Loucy (cell line): ENCODE measurements around the gene C6orf47.

Experiments
- H2AFZ ChIP-seq: fragments of 200-600 bp; sonication (generic); 2 replicates; pipeline ENCODE4 v1.6.0; 2016; ENCODE audit warnings: antibody characterized with exemption, mild to moderate bottlenecking, low read length, moderate library complexity
- H3F3A ChIP-seq: fragments of 200-600 bp; 2 replicates; pipeline ENCODE4 v1.6.0; 2016; ENCODE audit warnings: antibody characterized with exemption, low read depth, mild to moderate bottlenecking
- H3K27me3 ChIP-seq: fragments of 200-600 bp; sonication (generic); 2 replicates; pipeline ENCODE4 v1.6.1; 2014; ENCODE audit warnings: low read length, mild to moderate bottlenecking; ENCODE audit not compliant: insufficient read depth, poor library complexity, severe bottlenecking
- H3K36me3 ChIP-seq: fragments of 200-600 bp; sonication (generic); 2 replicates; pipeline ENCODE4 v1.6.1; 2016; ENCODE audit warnings: low read length; ENCODE audit not compliant: insufficient read depth
- H3K4me1 ChIP-seq: fragments of 200-600 bp; sonication (generic); 2 replicates; pipeline ENCODE4 v1.5.1; 2014; ENCODE audit warnings: low read length, mild to moderate bottlenecking; ENCODE audit not compliant: insufficient read depth, poor library complexity, severe bottlenecking
- H3K4me2 ChIP-seq: fragments of 200-600 bp; sonication (generic); 2 replicates; pipeline ENCODE4 v1.6.0; 2014; ENCODE audit warnings: antibody characterized with exemption, low read length, low read depth, mild to moderate bottlenecking; ENCODE audit not compliant: poor library complexity, severe bottlenecking
- H3K4me3 ChIP-seq: fragments of 200-600 bp; sonication (generic); 2 replicates; pipeline ENCODE4 v1.5.1; 2014; ENCODE audit warnings: low read length, mild to moderate bottlenecking, mixed read lengths; ENCODE audit not compliant: poor library complexity, severe bottlenecking
- H3K79me2 ChIP-seq: fragments of 200-600 bp; sonication (generic); 2 replicates; pipeline ENCODE4 v1.6.1; 2014; ENCODE audit warnings: low read length; ENCODE audit not compliant: insufficient read depth
- H3K9ac ChIP-seq: fragments of 200-600 bp; sonication (generic); 2 replicates; pipeline ENCODE4 v1.6.0; 2014; ENCODE audit warnings: mild to moderate bottlenecking, low read depth, low read length, moderate library complexity; ENCODE audit not compliant: poor library complexity, severe bottlenecking
- H3K9me2 ChIP-seq: fragments of 200-600 bp; sonication (generic); replicated peaks from 2 replicates; pipeline ENCODE4 v1.6.1; 2016; ENCODE audit warnings: low read depth, low read length, mixed read lengths
- H3K9me3 ChIP-seq: fragments of 200-600 bp; sonication (generic); 2 replicates; pipeline ENCODE4 v1.6.1; 2014; ENCODE audit warnings: mild to moderate bottlenecking, antibody characterized with exemption, low read length, low read depth; ENCODE audit not compliant: insufficient read depth
- H4K20me1 ChIP-seq: fragments of 200-600 bp; sonication (generic); 2 replicates; pipeline ENCODE4 v1.6.0; 2014; ENCODE audit warnings: antibody characterized with exemption, low read length, mild to moderate bottlenecking; ENCODE audit not compliant: insufficient read depth, poor library complexity, severe bottlenecking
- EZH2phosphoT487 ChIP-seq: fragments of 200-600 bp; IDR thresholded peaks from 2 replicates; pipeline ENCODE4 v1.6.1; 2018; ENCODE audit warnings: antibody characterized with exemption, mild to moderate bottlenecking, moderate library complexity, borderline replicate concordance
- TF ChIP-seq, protein P1 (sequence below): fragments of 200-600 bp; sonication (generic); conservative IDR thresholded peaks from 2 replicates; pipeline ENCODE4 v1.5.1; 2014; ENCODE audit warnings: mild to moderate bottlenecking, antibody characterized with exemption, low read length

The C6orf47 gene

GRCh38 chr6:31632279-31632946 is 28.2 kb downstream of the C6orf47 start:
- peaks cover 78% of the 10 kb centered on the region for H4K20me1 ChIP-seq
- H3K27me3 ChIP-seq: no peaks in the 10 kb centered on the region

GRCh38 chr6:31631681-31632278 is 28.8 kb downstream of the C6orf47 start:
- Histone ChIP-seq H3K9me2 (no peaks in the 10 kb centered on the region), H2AFZ (no peak overlapping the region), H3K4me1 (peaks cover 11% of the 10 kb centered on the region), H3K27me3 (no peaks in the 10 kb centered on the region), H3K79me2 (peaks cover 77% of the 10 kb centered on the region), H4K20me1 (peaks cover 84% of the 10 kb centered on the region), H3K4me2 (no peak overlapping the region), H3F3A (0 out of 2 replicates have a peak, but pooled peaks cover 2% of the 10 kb centered on the region), H3K36me3 (peaks cover 99% of the 10 kb centered on the region), H3K4me3 (no peak overlapping the region), H3K9me3 (no peaks in the 10 kb centered on the region), H3K9ac (no peak overlapping the region)
- TF ChIP-seq EZH2phosphoT487: no peak
- TF ChIP-seq, protein P1, sequence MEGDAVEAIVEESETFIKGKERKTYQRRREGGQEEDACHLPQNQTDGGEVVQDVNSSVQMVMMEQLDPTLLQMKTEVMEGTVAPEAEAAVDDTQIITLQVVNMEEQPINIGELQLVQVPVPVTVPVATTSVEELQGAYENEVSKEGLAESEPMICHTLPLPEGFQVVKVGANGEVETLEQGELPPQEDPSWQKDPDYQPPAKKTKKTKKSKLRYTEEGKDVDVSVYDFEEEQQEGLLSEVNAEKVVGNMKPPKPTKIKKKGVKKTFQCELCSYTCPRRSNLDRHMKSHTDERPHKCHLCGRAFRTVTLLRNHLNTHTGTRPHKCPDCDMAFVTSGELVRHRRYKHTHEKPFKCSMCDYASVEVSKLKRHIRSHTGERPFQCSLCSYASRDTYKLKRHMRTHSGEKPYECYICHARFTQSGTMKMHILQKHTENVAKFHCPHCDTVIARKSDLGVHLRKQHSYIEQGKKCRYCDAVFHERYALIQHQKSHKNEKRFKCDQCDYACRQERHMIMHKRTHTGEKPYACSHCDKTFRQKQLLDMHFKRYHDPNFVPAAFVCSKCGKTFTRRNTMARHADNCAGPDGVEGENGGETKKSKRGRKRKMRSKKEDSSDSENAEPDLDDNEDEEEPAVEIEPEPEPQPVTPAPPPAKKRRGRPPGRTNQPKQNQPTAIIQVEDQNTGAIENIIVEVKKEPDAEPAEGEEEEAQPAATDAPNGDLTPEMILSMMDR: no peak

More at GRCh38 chr6:31632279-31632946, 28.2 kb downstream of the C6orf47 start:
- Histone ChIP-seq H3K9ac (no peak overlapping the region), H3K4me1 (peaks cover 11% of the 10 kb centered on the region), H3K4me3 (no peak overlapping the region), H3K4me2 (peak overlapping the region; percentile 18), H2AFZ (no peak overlapping the region), H3K9me2 (no peaks in the 10 kb centered on the region), H3F3A (0 out of 2 replicates have a peak, but pooled peaks cover 5% of the 10 kb centered on the region), H3K36me3 (peaks cover 99% of the 10 kb centered on the region), H3K79me2 (peaks cover 71% of the 10 kb centered on the region), H3K9me3 (no peaks in the 10 kb centered on the region)
- no peak for TF ChIP-seq EZH2phosphoT487
- TF ChIP-seq, protein P1: no peak

GRCh38 chr6:31631209-31631608 is 29.4 kb downstream of the C6orf47 start:
- no peak overlapping the region for H3K4me2 ChIP-seq
- H3K9ac ChIP-seq: no peak overlapping the region
- no peaks in the 10 kb centered on the region for H3F3A ChIP-seq
- peaks cover 99% of the 10 kb centered on the region for H3K36me3 ChIP-seq
- H3K4me1 ChIP-seq: peaks cover 11% of the 10 kb centered on the region
- no peaks in the 10 kb centered on the region for H3K9me3 ChIP-seq
- peaks cover 83% of the 10 kb centered on the region for H3K79me2 ChIP-seq
- peaks cover 90% of the 10 kb centered on the region for H4K20me1 ChIP-seq
- TF ChIP-seq, protein P1: no peak
- no peak for TF ChIP-seq EZH2phosphoT487
- H3K27me3 ChIP-seq: no peaks in the 10 kb centered on the region
- H3K4me3 ChIP-seq: no peak overlapping the region
- no peaks in the 10 kb centered on the region for H3K9me2 ChIP-seq
- no peak overlapping the region for H2AFZ ChIP-seq
